ENCODE results near the gene ANKRD52. TPM values are rescaled to one million over a fixed set of nuclear protein-coding genes. Genes with fewer than 3 reads are reported as not detected.

The ANKRD52 gene
- total and polyA plus RNA-seq, 9 of the 15 experiments (the other 6 are each of a cell fraction or from before 2014, with no cell fraction given), result 0.52 to 46.8 (median 7.9) TPM

DNA sequence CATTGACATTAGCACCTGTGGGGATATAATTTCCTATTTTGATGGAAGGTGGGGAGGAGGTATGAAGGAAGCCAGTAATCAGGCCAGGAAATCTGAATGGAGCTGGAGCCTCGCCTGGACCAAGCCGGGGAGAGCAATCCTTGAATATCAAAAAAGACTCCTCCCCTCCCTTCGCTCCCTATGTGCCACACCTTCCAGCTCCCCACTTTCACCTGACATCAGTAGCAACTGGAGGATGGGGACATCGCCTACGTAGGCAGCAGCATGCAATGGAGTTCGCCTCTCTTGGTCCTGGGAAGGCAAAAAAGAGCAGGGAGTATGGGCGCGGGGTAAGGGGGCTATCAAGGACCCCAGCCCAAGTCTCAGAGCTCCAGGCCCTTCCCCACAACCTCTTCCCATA, 1.1 kb downstream of the ANKRD52 start (continued):
- TF ChIP-seq, protein P1, sequence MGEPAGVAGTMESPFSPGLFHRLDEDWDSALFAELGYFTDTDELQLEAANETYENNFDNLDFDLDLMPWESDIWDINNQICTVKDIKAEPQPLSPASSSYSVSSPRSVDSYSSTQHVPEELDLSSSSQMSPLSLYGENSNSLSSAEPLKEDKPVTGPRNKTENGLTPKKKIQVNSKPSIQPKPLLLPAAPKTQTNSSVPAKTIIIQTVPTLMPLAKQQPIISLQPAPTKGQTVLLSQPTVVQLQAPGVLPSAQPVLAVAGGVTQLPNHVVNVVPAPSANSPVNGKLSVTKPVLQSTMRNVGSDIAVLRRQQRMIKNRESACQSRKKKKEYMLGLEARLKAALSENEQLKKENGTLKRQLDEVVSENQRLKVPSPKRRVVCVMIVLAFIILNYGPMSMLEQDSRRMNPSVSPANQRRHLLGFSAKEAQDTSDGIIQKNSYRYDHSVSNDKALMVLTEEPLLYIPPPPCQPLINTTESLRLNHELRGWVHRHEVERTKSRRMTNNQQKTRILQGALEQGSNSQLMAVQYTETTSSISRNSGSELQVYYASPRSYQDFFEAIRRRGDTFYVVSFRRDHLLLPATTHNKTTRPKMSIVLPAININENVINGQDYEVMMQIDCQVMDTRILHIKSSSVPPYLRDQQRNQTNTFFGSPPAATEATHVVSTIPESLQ (CRISPR knock-in tag; IDR thresholded peaks at IDR 0.05), result no peak
- TF ChIP-seq MECOM (CRISPR knock-in tag; IDR thresholded peaks at IDR 0.05) (no peak), TAF7 (tag; IDR thresholded peaks at IDR 0.05) (no peak), MCM7 (IDR thresholded peaks at IDR 0.05) (no peak), TCFL5 (CRISPR knock-in tag; conservative IDR thresholded peaks at IDR 0.05) (no peak), ZNF644 (tag; IDR thresholded peaks at IDR 0.05; ENCODE audit: low read depth) (no peak), LCOR (CRISPR knock-in tag; IDR thresholded peaks at IDR 0.05) (no peak), FOXJ2 (tag; IDR thresholded peaks at IDR 0.05) (no peak), ZKSCAN3 (CRISPR knock-in tag; IDR thresholded peaks at IDR 0.05) (no peak), TEAD1 (CRISPR knock-in tag; IDR thresholded peaks at IDR 0.05) (no peak), PML (IDR thresholded peaks at IDR 0.05; ENCODE audit: low read length) (no peak), ZNF23 (CRISPR knock-in tag; IDR thresholded peaks at IDR 0.05) (no peak), ZNF408 (CRISPR knock-in tag; IDR thresholded peaks at IDR 0.05; ENCODE audit: low read depth) (no peak)
- TF ChIP-seq, protein P2, sequence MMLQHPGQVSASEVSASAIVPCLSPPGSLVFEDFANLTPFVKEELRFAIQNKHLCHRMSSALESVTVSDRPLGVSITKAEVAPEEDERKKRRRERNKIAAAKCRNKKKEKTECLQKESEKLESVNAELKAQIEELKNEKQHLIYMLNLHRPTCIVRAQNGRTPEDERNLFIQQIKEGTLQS (IDR thresholded peaks at IDR 0.05), result no peak
- TF ChIP-seq, protein P2 (CRISPR knock-in tag; conservative IDR thresholded peaks at IDR 0.05), result no peak
- TF ChIP-seq, protein P3, sequence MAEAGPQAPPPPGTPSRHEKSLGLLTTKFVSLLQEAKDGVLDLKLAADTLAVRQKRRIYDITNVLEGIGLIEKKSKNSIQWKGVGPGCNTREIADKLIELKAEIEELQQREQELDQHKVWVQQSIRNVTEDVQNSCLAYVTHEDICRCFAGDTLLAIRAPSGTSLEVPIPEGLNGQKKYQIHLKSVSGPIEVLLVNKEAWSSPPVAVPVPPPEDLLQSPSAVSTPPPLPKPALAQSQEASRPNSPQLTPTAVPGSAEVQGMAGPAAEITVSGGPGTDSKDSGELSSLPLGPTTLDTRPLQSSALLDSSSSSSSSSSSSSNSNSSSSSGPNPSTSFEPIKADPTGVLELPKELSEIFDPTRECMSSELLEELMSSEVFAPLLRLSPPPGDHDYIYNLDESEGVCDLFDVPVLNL (CRISPR knock-in tag; IDR thresholded peaks at IDR 0.05; ENCODE audit: low read depth), result no peak

Measured in K562 (cell line).